T-helper 1 cell treated with Interleukin-12 subunit alpha and Interleukin-12 subunit beta and Interleukin-4 antibody, amounts not matched to agents 30 ng/mL and 1 ng/mL, for 36 hours (primary cell): Measurements from ENCODE around the gene CCM2. TPM values are rescaled to one million over a fixed set of nuclear protein-coding genes. Genes with fewer than 3 reads are reported as not detected.

ENCODE experiments used
- intact Hi-C: fragments of 100-400 bp; cut with micrococcal nuclease; formaldehyde crosslinking; loops from one replicate; pipeline ENCODE4 v1.15.1; 2024
- total RNA-seq: library from RNA; stranded (reverse); gene quantifications from 2 replicates; pipeline ENCODE4 v1.2.3, GENCODE V29; 2022

Gene CCM2
- total RNA-seq: 117 and 118 TPM in 2 replicates

- intact Hi-C loops: loop anchor here (1.0 to 2.0 kb wide), 7 partner anchors 27 to 418 kb away; partner anchors contain the start of genes OGDH, PPIA, TMED4 and ZMIZ2
Measured at GRCh38 chr7:45000093-45001032, at the start of gene CCM2. Gene CCM2, plus strand, starts transcription at chr7:45000201. Its CDS starts 133 bp downstream, at chr7:45000334.

DNA sequence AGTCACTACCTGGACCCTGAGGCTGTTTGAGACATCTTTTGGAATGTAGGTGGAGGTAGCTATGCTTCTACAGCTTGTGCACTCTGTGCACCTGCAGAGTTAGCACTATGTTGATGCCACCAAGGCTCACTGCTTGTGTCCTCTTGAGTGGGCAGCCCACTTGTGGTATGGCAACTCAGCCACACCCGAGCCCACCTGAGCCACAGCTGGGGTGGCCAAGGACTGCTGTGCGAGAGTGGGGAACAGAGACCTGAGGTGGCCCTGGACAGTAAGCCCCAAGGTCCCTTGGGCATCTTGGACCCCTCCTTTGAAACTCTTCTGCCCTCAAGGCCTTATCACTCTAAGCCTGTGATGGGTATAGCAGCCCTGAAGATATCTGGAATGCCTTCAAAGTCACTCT is 46.8 kb upstream of the CCM2 start:
- intact Hi-C loops: no loop called here

DNA sequence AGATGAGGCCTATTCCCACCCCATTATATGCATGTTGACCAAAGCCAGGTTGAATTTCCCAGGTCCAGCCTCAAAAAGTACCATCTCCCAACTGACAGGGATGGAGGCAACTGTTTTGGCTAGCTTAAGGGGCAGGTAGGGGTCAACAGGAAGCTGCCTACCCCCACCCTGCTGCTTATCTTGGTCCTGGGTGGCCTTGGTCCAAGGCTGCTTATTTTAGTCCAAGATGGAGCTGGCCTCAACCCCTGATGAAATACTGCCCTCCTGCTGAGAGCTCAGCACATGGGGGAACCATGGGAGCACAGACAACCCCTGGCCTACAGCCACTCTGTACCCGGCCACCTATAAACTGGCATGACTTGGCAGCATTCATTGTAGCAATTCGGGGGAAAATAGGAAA is 44.3 kb upstream of the CCM2 start:
- intact Hi-C loops: loop anchor here (5.0 kb wide), 1 partner anchor 888 kb away; the partner anchor contains the start of gene PGAM2

DNA sequence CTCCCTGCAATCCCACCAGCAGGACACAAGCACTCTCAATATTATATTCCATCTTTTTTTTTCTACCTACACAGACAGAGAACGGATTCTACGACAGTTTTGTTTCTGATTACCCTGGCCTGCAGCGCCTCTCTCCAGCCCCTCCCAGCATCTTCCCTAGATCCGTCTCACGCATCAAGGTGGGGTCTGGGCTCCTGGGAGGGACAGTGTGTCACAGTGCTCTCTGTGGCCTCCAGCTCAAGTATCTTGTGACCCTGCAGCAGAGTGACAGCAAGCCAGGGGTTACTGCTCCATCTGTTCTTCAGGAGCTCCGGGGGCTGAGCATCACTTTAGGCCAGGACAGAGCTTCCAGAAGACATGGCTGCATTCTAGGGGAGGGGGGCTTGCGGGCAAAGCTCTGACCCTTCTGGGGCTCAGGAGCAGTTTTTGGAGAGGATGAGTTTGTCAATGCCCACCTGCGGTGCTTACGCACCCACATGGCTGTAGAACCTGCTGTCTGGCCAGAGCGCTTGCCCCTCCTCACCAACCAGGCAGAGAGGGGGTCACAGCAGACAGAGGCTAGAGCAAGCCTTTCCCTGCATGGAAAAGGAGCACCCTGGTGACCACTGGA is 43.7 kb upstream of the CCM2 start:
- intact Hi-C loops: loop anchor here (5.0 kb wide), 1 partner anchor 889 kb away; the partner anchor contains the start of gene PGAM2

DNA sequence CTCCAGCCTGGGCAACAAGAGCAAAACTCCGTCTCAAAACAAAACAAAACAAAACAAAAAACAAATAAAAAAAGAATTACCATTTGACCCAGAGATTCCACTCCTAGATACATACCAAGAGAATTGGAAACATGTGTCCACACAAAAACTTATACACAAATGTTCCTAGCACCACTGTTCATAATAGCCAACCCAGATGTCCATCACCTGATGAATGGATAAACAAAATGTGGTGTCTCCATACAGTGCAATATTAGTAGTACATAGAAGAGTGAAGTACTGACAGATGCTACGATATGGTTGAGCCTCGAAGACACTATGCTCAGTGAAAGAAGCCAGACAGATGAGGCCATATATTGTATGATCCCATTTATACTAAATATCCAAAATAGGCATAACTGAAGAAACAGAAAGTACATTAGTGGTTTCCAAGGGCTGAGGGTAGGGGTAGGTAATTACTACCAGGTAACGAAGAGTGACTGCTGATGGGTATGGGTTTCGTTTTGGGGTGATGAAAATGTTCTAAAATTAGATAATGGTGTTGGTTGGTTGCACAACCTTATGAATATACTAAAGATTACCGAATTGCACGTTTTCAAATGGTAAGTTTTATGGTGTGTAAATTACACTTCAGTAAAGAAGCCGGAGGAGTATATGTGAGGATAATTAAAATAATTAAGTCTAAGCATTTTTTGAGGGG is 41.2 kb upstream of the CCM2 start:
- intact Hi-C loops: loop anchor here (1.0 to 5.0 kb wide), 2 partner anchors 19 to 891 kb away; partner anchors contain the start of gene PGAM2

DNA sequence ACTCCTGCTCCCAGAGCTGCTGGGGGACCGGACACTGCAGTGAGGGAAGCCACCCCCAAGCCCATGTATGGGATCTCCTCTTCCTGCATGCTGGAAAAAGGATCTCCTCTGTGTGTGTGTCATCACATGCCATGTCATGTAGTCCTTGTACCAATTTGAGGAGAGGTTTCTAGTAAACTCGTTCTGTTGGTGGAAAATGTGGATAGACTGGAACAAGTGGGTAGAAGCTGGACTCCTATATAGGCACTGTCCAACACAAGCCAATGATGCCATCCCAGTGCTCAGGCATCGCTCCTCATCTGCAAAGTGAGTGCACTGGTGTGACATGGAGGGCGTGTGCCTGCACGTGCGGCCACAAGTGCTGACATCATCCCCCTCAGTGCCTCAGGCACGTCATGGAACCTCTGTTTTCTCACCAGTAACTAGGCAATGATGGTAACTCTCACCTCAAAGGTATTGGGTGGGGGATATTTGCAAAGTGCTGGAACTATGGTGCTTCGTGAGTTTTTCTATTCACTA is 40.5 kb upstream of the CCM2 start:
- intact Hi-C loops: loop anchor here (1.0 to 5.0 kb wide), 2 partner anchors 18 to 892 kb away; partner anchors contain the start of gene PGAM2

- intact Hi-C loops: no loop called here
Measured at GRCh38 chr7:44960011-44960580, 39.9 kb upstream of the CCM2 start.

GRCh38 chr7:44961844-44962482 is 38.0 kb upstream of the CCM2 start:
- intact Hi-C loops: no loop called here

- intact Hi-C loops: no loop called here
Measured at GRCh38 chr7:44962483-44963251, 37.3 kb upstream of the CCM2 start.

GRCh38 chr7:44963364-44964290 is 36.4 kb upstream of the CCM2 start:
- intact Hi-C loops: no loop called here

GRCh38 chr7:44964384-44964830 is 35.6 kb upstream of the CCM2 start:
- intact Hi-C loops: no loop called here

- intact Hi-C loops: no loop called here
Measured at GRCh38 chr7:44964831-44965440, 35.1 kb upstream of the CCM2 start.

DNA sequence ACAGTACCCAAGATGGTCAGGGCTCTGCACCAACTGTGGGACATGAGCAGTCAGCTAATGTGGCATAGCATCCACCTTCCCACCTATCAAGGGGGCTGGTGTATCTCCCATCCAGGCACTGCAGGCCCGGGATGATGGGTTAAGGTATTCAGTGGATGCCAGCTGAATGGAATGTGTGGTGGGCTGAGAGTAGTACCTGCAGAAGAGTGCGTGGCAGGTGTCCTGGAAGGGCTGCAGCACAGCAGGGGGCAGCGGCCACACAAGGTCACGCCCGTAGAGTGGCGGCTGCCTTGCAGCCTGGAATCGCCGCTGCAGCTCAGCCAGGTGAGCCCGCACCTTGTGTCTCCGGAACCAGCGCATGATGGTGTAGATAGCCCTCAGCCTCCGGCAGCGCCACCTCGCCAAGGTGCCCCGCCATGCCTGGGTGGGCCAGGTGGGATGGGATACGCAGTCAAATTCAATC is 34.5 kb upstream of the CCM2 start:
- intact Hi-C loops: no loop called here

DNA sequence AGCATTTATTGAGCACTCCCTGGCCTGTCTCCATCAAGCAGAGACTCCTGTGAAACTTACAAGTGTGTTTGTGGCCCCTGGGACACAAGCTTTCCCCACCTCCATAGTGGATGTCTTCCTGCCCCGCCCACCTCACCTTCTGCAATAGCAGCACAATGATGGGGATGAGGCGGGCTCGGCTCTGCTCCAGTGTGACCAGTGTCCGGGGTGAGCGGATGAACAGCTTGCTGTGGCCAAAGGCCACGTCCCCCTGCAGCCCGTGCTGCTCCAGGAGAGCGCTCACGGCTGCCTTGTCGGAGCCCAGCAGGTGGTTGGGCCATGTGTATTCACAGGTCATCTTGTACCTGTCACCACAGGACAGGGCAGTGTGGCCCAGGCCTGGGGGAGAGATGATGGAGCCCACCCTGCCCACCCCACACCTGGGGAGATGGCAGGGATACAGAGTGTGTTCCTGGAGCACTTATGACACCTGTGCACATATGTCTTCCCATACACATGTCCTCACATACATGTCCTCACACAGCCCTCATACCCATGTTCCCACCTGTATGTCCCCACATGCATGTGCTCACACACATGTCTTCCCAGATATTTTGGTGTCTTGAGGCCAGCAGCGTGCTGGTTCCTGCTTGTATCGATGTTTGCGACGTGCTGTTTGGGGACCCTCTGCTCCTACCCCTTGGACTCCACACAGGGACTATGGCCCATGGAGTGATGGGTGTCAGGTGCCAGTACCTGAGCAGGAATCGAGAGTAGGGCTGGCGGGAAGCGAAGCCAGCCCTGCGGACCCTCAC is 33.9 kb upstream of the CCM2 start:
- intact Hi-C loops: no loop called here

DNA sequence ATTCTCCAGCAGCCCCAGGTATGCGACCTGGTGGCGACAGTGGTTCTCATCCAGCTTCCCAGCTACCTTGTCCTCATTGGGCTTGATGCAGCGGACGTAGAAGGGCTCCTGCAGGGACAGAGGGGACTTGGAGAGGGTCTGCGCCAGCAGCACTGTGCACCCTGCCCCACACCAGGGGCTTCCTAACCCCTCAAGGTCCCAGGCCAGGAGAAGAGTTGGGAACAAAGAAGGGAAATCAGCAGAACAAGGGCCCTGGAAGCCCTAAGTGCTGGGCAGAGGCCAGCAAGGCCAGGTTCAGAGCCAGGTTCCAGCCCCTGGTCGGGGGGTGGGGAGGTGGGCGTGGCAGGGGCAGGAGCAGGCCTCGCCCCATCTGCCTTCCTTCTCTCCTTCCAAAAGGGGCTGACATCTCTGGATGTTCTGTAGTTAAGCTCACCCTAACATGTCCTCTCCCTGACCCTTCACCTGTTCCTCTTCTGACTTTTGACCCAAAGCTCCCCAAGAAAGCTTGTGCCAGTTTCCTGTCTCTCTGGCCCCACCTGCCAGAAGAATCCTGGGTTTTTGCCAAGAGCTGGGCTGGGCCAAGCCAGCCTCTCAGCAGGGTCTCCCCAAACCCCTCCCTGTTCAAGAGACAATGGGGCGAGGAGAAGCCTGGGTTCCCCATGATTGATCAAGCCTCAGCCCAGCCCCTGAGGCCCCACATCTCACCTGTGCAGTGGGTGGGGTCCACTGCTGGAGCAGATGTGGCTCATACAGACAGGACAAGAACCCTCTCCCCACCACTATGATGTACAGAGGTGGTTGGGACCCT is 33.1 kb upstream of the CCM2 start:
- intact Hi-C loops: no loop called here
